ENCODE measurements around the gene KCNMB4.

Gene KCNMB4

GRCh38 chr12:70365648-70366518, at the start of gene KCNMB4:
KCNMB4 (plus strand) TSS chr12:70366290; CDS start chr12:70366735, 445 bp downstream.
- DNase-seq (ENCODE audit: low read depth, low spot score): peak; percentile 83

GRCh38 chr12:70317781-70318180, 48.3 kb upstream of the KCNMB4 start:
- DNase-seq (ENCODE audit: low read depth, low spot score): peak; percentile 6

- no peak for DNase-seq (ENCODE audit: low read depth, low spot score)
These were observed 46.5 kb upstream of the KCNMB4 start for GRCh38 chr12:70319605-70320004.

- no peak for DNase-seq (ENCODE audit: low read depth, low spot score)
These were observed 44.9 kb upstream of the KCNMB4 start for GRCh38 chr12:70321191-70321590.

- DNase-seq (ENCODE audit: low read depth, low spot score): no peak
These were observed 38.5 kb upstream of the KCNMB4 start for GRCh38 chr12:70327541-70327940.

GRCh38 chr12:70329728-70330127, 36.4 kb upstream of the KCNMB4 start:
- no peak for DNase-seq (ENCODE audit: low read depth, low spot score)

- DNase-seq (ENCODE audit: low read depth, low spot score): peak; percentile 5
These were observed 35.9 kb upstream of the KCNMB4 start for GRCh38 chr12:70330158-70330557.

- DNase-seq (ENCODE audit: low read depth, low spot score): no peak
These were observed 33.9 kb upstream of the KCNMB4 start for GRCh38 chr12:70332236-70332635.

- no peak for DNase-seq (ENCODE audit: low read depth, low spot score)
These were observed 31.3 kb upstream of the KCNMB4 start for GRCh38 chr12:70334742-70335141.

- peak; percentile 22 for DNase-seq (ENCODE audit: low read depth, low spot score)
These were observed 27.6 kb upstream of the KCNMB4 start for GRCh38 chr12:70338531-70338930.

GRCh38 chr12:70351076-70351475, 15.0 kb upstream of the KCNMB4 start:
- DNase-seq (ENCODE audit: low read depth, low spot score): no peak

- DNase-seq (ENCODE audit: low read depth, low spot score): no peak
These were observed 12.1 kb upstream of the KCNMB4 start for GRCh38 chr12:70353780-70354660.

- no peak for DNase-seq (ENCODE audit: low read depth, low spot score)
These were observed 11.3 kb upstream of the KCNMB4 start for GRCh38 chr12:70354787-70355186.

- no peak for DNase-seq (ENCODE audit: low read depth, low spot score)
These were observed 10.1 kb upstream of the KCNMB4 start for GRCh38 chr12:70355972-70356371.

GRCh38 chr12:70359458-70360197, 6.5 kb upstream of the KCNMB4 start:
- no peak for DNase-seq (ENCODE audit: low read depth, low spot score)

- DNase-seq (ENCODE audit: low read depth, low spot score): no peak
These were observed 5.9 kb upstream of the KCNMB4 start for GRCh38 chr12:70360218-70360617.

- no peak for DNase-seq (ENCODE audit: low read depth, low spot score)
These were observed 1.2 kb upstream of the KCNMB4 start for GRCh38 chr12:70364695-70365397.

- no peak for DNase-seq (ENCODE audit: low read depth, low spot score)
These were observed 767 bp upstream of the KCNMB4 start for GRCh38 chr12:70365398-70365647.

- peak; percentile 64 for DNase-seq (ENCODE audit: low read depth, low spot score)
These were observed 629 bp downstream of the KCNMB4 start for GRCh38 chr12:70366581-70367257.

- peak; percentile 20 for DNase-seq (ENCODE audit: low read depth, low spot score)
These were observed 1.4 kb downstream of the KCNMB4 start for GRCh38 chr12:70367258-70368141.
